A673 (cell line): Measurements from ENCODE around the gene INKA1. TPM values are rescaled to one million over a fixed set of nuclear protein-coding genes. Genes with fewer than 3 reads are reported as not detected.

Experiments
- BruUV-seq: library from RNA; stranded (reverse); fragments of 400-500 nt; replicated peaks from 2 replicates; lab custom pipeline; 2021; lab: Mats Ljungman, UMichigan
- CTCF ChIA-PET: fragments of 300-600 bp; sonication (Branson Sonifier 250); formaldehyde crosslinking; loops from one replicate; lab custom pipeline; 2022; ENCODE audit warnings: antibody characterized with exemption; lab: Charles Lee
- POLR2A ChIA-PET: fragments of 300-600 bp; sonication (Branson Sonifier 250); formaldehyde crosslinking; loops from one replicate; lab custom pipeline; 2022; ENCODE audit warnings: antibody characterized with exemption; ENCODE audit not compliant: low non-redundant PET; lab: Charles Lee
- DNase-seq: peaks from one replicate; pipeline ENCODE4 v3.0.0-alpha.2; 2015; ENCODE audit warnings: low spot score
- H3K27ac ChIP-seq: fragments of 200-600 bp; sonication (generic); 2 replicates; pipeline ENCODE4 v1.5.1; 2016; ENCODE audit warnings: mixed run types, low read depth, mild to moderate bottlenecking, mixed read lengths, antibody characterized with exemption, low read length; ENCODE audit not compliant: poor library complexity, severe bottlenecking
- H3K27me3 ChIP-seq: fragments of 200-600 bp; sonication (generic); replicated peaks from 2 replicates; pipeline ENCODE4 v1.6.1; 2017; ENCODE audit warnings: mixed run types, low read depth, mild to moderate bottlenecking, mixed read lengths, antibody characterized with exemption, low read length; ENCODE audit not compliant: insufficient read depth, poor library complexity
- H3K36me3 ChIP-seq: fragments of 200-600 bp; sonication (generic); 2 replicates; pipeline ENCODE4 v1.6.1; 2016; ENCODE audit warnings: mixed run types, mild to moderate bottlenecking, mixed read lengths, antibody characterized with exemption, low read length; ENCODE audit not compliant: insufficient read depth, poor library complexity, severe bottlenecking
- H3K4me1 ChIP-seq: fragments of 200-600 bp; sonication (generic); 2 replicates; pipeline ENCODE4 v1.6.1; 2017; ENCODE audit warnings: mixed run types, mild to moderate bottlenecking, mixed read lengths, antibody characterized with exemption, low read length; ENCODE audit not compliant: insufficient read depth, poor library complexity, severe bottlenecking
- H3K4me3 ChIP-seq: fragments of 200-600 bp; sonication (generic); 2 replicates; pipeline ENCODE4 v1.5.1; 2016; ENCODE audit warnings: low read depth, mixed run types, mild to moderate bottlenecking, mixed read lengths, low read length; ENCODE audit not compliant: poor library complexity, severe bottlenecking
- H3K9me3 ChIP-seq: fragments of 200-600 bp; sonication (generic); 2 replicates; pipeline ENCODE4 v1.6.1; 2016; ENCODE audit warnings: mixed run types, low read depth, mild to moderate bottlenecking, mixed read lengths, antibody characterized with exemption, low read length; ENCODE audit not compliant: poor library complexity, severe bottlenecking
- CTCF ChIP-seq: fragments of 300-800, 200-600 bp; sonication (generic); conservative IDR thresholded peaks from 2 replicates; pipeline ENCODE4 v1.5.1; 2017; ENCODE audit warnings: low read depth, mild to moderate bottlenecking, antibody characterized with exemption, low read length, moderate library complexity, mixed read lengths
- EZH2 ChIP-seq: fragments of 200-600 bp; sonication (generic); IDR thresholded peaks from 2 replicates; pipeline ENCODE4 v1.6.1; 2017; ENCODE audit warnings: borderline replicate concordance, low read depth, mild to moderate bottlenecking, mixed read lengths, antibody characterized with exemption, low read length; ENCODE audit not compliant: poor library complexity, severe bottlenecking
- intact Hi-C: fragments of 100-400 bp; cut with micrococcal nuclease; formaldehyde crosslinking; loops from one replicate; pipeline ENCODE4 v1.10.0; 2022; ENCODE audit not compliant: unreplicated experiment
- total RNA-seq: library from RNA; stranded (reverse); gene quantifications from 2 replicates; pipeline ENCODE4 v1.2.3, GENCODE V29; 2021

Gene INKA1
- total RNA-seq, 1 experiment from 2014 or later = 7.1 TPM

- POLR2A ChIA-PET = no interaction called here
- CTCF ChIA-PET = interaction anchor here (1.9 kb wide), 1 partner anchor 35 kb away, joined by 8 read pairs; no protein-coding TSS in a partner anchor
- DNase-seq = no peak
- H3K27me3 ChIP-seq = no peaks in the 10 kb centered on the region
- intact Hi-C loops = no loop called here
- H3K36me3 ChIP-seq = peaks cover 2% of the 10 kb centered on the region
- peak overlapping the region; percentile 64 for H3K4me3 ChIP-seq
- peak overlapping the region; percentile 98 for H3K27ac ChIP-seq
- no TSS peak for BruUV-seq
- TF ChIP-seq EZH2 (no peak), CTCF (no peak)
- peaks cover 37% of the 10 kb centered on the region for H3K4me1 ChIP-seq
- H3K9me3 ChIP-seq = no peaks in the 10 kb centered on the region
Measured at GRCh38 chr3:49804141-49805041, 1.3 kb downstream of the INKA1 start.

GRCh38 chr3:49805367-49805782 is 2.3 kb downstream of the INKA1 start:
- Histone ChIP-seq H3K4me3 (peak overlapping the region; percentile 17), H3K36me3 (peaks cover 2% of the 10 kb centered on the region), H3K9me3 (no peaks in the 10 kb centered on the region), H3K27me3 (no peaks in the 10 kb centered on the region), H3K4me1 (peaks cover 37% of the 10 kb centered on the region), H3K27ac (peak overlapping the region; percentile 98)
- peak; percentile 91 for DNase-seq
- TF ChIP-seq EZH2 (no peak), CTCF (no peak)
- intact Hi-C loops = no loop called here
- ChIA-PET CTCF (interaction anchor here (0.9 to 1.9 kb wide), 2 partner anchors 31 to 34 kb away, joined by 8 to 20 read pairs; no protein-coding TSS in a partner anchor), POLR2A (interaction anchor here (0.9 kb wide), 1 partner anchor 15 kb away, joined by 3 read pairs; no protein-coding TSS in a partner anchor)
- no TSS peak for BruUV-seq

GRCh38 chr3:49805897-49806701 is 3.0 kb downstream of the INKA1 start:
- DNase-seq = peak; percentile 79
- Histone ChIP-seq H3K4me1 (peaks cover 37% of the 10 kb centered on the region), H3K9me3 (no peaks in the 10 kb centered on the region), H3K27ac (peak overlapping the region; percentile 98), H3K27me3 (no peaks in the 10 kb centered on the region), H3K36me3 (peaks cover 2% of the 10 kb centered on the region), H3K4me3 (peak overlapping the region; percentile 17)
- CTCF ChIA-PET = interaction anchor here (0.9 to 1.9 kb wide), 2 partner anchors 30 to 33 kb away, joined by 8 to 20 read pairs; no protein-coding TSS in a partner anchor
- no TSS peak for BruUV-seq
- POLR2A ChIA-PET = interaction anchor here (0.9 kb wide), 1 partner anchor 14 kb away, joined by 3 read pairs; no protein-coding TSS in a partner anchor
- intact Hi-C loops = no loop called here
- TF ChIP-seq CTCF (no peak), EZH2 (no peak)
